NCI-H2029 treated with DMSO at 0.1 percent for 48 hours (cell line): ENCODE results near the gene HCFC1.

Experiments
- DNase-seq: peaks from one replicate; lab custom pipeline; 2025; lab: John Stamatoyannopoulos, UW

The HCFC1 gene

GRCh38 chrX:153971450-153972367 lies at the start of gene HCFC1:
Gene HCFC1, minus strand, starts transcription at chrX:153971818. Its CDS starts 978 bp downstream, at chrX:153970840.
- DNase-seq = peak; percentile 52

DNA sequence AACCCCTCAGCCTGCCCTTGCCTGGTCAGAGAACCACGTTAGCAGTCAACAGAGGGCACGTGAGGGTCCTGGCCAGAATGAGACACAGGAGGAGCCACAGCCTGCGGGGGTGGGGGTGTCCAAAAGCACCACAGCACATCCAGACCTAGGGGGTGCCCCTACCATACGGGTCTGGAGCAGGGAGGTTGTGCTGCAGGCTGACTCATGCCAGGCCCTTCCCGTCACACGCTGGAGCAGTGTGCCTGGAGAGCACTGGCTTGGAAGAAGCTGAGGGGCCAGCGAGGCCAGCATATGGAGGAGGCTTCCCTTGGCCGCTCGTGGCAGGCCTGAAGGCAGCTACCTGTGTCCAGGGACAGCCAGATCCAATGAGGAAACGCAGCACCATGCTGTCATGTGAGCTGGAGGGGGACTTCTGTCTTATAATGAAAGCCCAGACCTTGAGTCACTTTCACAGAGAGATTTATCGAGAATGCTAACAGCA lies 49.6 kb upstream of the HCFC1 start:
- no peak for DNase-seq

DNA sequence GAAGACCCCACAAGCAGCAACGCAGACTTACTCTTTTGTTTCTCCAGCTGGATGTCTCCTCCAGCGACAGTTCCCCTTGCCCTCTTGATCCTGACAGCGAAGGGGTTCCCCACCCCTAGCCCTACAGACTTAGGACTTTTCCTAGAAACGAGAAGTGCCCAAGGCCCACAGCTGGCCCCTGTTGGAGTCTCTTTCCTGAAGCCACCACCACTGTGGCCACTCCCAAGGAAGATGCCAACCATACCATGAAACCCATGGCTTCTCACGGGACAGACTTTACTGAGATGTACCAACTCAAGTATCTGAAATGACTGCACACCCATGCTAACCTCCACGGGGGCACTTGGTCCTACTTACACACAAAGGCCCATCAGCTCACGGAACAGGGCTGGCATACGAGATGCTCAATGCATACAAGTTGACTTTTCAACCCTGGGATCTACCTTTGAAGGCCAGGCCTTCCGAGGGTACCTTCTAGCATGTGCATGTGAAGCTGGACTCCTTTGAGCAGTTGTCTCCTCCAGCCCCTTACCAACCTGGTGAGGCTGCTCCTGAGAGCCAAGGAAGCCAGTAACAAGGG lies 49.0 kb upstream of the HCFC1 start:
- no peak for DNase-seq

DNA sequence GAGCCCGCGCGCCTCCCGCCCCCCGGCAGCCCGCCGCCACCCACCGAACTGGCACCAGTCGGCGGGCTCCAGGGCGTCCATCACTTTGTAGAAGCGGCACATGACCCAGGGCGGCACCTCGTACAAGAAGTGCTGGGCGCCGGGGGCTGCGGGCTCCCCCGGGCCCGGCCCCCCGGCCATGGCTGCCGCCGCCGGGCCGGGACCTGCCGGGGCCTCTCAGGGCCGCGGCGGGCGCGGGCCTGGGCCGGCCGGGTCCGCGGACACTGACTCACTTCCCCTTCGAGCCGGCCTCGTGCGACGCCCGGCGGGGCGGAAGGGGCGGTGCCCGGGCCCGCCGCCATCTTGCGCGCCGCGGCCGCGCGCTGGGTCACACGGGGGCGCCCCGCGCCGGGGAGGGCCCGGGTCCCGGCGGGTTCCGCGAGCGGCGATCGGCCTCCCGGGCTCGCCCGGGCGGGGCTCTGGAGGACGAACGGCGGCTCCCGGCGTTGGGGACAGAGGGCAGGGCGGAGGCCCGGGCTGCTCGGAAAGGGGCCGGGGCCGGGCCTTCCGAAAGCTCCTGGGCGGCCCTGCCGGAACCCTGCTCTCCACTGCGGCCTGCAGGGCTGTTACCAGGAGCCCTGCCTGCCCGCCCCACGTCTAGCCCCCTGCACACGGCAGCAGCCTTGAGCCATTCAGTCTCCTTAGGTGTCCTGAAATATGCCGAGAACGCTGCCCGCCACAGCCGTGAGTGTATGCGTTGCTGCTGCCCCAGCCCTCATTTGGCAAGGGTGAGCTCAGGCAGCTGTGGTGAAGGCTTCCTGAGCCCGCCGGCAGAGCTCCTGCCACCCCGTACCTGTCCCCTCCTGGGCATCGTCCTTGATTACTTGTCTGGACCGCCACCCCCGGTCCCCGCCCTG lies 48.3 kb upstream of the HCFC1 start, which contains the start of gene IRAK1:
Gene IRAK1 (minus strand): TSS at position 270 of the 896 bp plus-strand sequence. CDS start 90 bp downstream, at position 180.
- DNase-seq = no peak

GRCh38 chrX:154019061-154019621 lies 47.5 kb upstream of the HCFC1 start:
- DNase-seq = no peak

GRCh38 chrX:154018518-154019060 lies 47.0 kb upstream of the HCFC1 start:
- no peak for DNase-seq

GRCh38 chrX:154017766-154018517 lies 46.3 kb upstream of the HCFC1 start:
- DNase-seq = no peak

- DNase-seq = no peak
Measured at GRCh38 chrX:154016366-154017076, 44.9 kb upstream of the HCFC1 start.

DNA sequence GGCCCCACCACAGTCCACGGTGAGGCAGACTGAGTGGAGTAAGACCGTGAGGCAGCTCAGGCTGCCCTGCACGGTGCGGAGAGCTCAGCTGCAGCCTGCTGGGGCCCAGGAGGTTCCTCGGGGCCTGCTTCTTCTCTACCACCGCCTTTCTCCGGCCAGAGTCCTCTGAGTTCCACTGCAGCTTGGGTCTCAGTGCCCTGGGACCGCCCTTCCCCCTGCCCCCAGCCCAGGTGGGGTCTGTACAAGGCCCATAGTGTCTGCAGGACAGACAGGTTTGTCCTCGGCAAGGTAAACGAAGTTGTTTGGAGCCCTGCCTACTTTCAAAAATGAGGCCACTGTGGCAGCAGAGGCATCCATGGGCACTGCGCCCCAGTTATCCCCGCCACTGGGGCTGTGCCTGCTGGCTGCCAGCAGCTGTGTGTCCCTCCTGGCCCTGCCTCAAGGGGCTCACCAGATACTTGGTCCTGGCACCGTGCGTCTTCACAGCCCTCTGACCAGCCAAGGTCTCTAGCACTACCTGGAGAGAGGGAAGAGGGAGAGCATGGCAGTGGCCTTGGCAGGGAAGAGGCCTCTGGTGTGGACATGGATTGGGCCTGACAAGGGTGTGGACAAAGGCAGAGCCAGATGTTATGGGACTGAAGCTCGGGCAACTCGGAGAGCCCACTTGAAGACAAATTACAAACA lies 44.1 kb upstream of the HCFC1 start:
- no peak for DNase-seq

GRCh38 chrX:154014429-154015380 lies 43.1 kb upstream of the HCFC1 start:
- no peak for DNase-seq

DNA sequence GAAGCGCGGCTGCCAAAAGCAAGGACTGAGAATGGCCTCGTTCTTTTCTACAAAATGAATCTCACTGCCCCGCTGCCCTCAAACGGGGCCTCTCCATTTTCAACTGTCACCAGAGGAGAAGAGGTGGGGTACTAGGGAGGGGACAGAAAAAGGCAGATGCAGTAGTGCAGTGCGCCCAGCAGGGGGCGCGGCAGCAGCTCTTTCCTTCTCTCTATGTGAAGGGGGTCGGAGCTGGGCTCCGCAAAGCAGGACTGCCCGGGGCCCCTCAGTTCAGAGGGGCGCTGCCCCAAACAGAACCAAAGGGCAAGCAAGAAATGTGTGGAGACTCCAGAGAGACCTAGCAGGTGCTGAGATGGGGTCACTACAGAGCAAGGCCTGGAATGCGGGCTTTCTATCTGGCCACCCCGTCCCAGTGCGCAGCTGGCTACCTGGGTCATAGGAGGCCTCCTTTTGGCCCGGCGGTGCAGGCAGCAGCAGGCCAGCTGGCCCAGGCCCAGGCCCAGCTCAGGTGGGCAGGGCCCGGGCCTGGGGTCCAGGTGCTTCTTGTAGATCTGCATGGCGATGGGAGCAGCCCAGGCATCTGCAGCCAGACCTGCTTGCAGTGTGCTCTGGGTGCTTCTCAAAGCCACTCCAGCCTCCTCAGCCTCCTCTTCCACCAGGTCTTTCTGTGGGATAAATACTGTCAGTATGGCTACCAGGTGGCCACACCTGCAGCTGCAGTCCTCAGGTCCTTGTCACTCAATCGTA lies 42.2 kb upstream of the HCFC1 start:
- DNase-seq = no peak

GRCh38 chrX:154013001-154013421 lies 41.4 kb upstream of the HCFC1 start:
- no peak for DNase-seq

GRCh38 chrX:154012336-154012991 lies 40.8 kb upstream of the HCFC1 start:
- DNase-seq = no peak

GRCh38 chrX:154011376-154012335 lies 40.0 kb upstream of the HCFC1 start:
- DNase-seq = no peak

GRCh38 chrX:154010330-154011087 lies 38.9 kb upstream of the HCFC1 start:
- no peak for DNase-seq
